DND-41 (cell line): ENCODE measurements around the gene PLAAT5.

Experiments used
- EZH2 ChIP-seq: IDR thresholded peaks from 3 replicates; pipeline ENCODE4 v1.6.1; 2012; ENCODE audit warnings: borderline replicate concordance, low read depth, mild to moderate bottlenecking, moderate library complexity, low read length, inconsistent platforms; ENCODE audit not compliant: severe bottlenecking
- TF ChIP-seq, protein P1 (sequence below): IDR thresholded peaks from 2 replicates; pipeline ENCODE4 v1.5.1; 2012; ENCODE audit warnings: borderline replicate concordance, low read length, moderate library complexity, mild to moderate bottlenecking; ENCODE audit not compliant: poor library complexity, severe bottlenecking; ENCODE audit errors: extremely low read depth

DNA sequence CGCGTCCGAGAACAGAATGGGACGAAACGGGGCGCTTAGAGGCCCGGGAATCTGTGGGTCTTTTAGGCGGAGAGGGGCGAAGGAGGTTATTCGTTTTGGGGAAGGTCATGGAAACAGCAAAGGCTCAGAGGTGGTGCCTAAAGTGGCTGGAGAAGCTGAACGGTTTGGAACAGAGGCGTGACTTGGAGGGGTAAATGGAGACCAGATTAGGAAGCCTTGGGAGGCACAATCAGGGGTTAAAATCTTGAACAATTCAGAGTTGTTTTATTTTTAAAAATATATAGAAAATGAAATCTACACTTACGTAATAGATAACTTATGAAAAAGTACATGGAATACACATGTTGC is 247 bp upstream of the PLAAT5 start:
- TF ChIP-seq, protein P1, sequence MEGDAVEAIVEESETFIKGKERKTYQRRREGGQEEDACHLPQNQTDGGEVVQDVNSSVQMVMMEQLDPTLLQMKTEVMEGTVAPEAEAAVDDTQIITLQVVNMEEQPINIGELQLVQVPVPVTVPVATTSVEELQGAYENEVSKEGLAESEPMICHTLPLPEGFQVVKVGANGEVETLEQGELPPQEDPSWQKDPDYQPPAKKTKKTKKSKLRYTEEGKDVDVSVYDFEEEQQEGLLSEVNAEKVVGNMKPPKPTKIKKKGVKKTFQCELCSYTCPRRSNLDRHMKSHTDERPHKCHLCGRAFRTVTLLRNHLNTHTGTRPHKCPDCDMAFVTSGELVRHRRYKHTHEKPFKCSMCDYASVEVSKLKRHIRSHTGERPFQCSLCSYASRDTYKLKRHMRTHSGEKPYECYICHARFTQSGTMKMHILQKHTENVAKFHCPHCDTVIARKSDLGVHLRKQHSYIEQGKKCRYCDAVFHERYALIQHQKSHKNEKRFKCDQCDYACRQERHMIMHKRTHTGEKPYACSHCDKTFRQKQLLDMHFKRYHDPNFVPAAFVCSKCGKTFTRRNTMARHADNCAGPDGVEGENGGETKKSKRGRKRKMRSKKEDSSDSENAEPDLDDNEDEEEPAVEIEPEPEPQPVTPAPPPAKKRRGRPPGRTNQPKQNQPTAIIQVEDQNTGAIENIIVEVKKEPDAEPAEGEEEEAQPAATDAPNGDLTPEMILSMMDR: no peak
- no peak for TF ChIP-seq EZH2
